Colonic mucosa (tissue), 4 donors: Measurements from ENCODE around the gene OTP. TPM values are rescaled to one million over a fixed set of nuclear protein-coding genes. Genes with fewer than 3 reads are reported as not detected.

Source experiments
- DNase-seq: peaks from one replicate; pipeline ENCODE4 v3.0.0-alpha.2; 2020
- H3K27ac ChIP-seq: fragments of 200-600 bp; one replicate; pipeline ENCODE4 v1.8.0; 2021
- H3K27me3 ChIP-seq: fragments of 200-600 bp; one replicate; pipeline ENCODE4 v1.8.0; 2021
- H3K36me3 ChIP-seq: fragments of 200-600 bp; one replicate; pipeline ENCODE4 v1.8.0; 2021
- H3K4me1 ChIP-seq: fragments of 200-600 bp; one replicate; pipeline ENCODE4 v1.8.0; 2021; ENCODE audit warnings: mild to moderate bottlenecking
- H3K4me3 ChIP-seq: fragments of 200-600 bp; one replicate; pipeline ENCODE4 v1.8.0; 2021
- H3K9ac ChIP-seq, 2 donors: one replicate each; pipeline ENCODE4 v1.7.0; 2013; ENCODE audit warnings: control low read depth in 2 of 2, low read depth in 2 of 2, low read length in 2 of 2
- H3K9me3 ChIP-seq: fragments of 200-600 bp; one replicate; pipeline ENCODE4 v1.8.0; 2021
- CTCF ChIP-seq: fragments of 200-600 bp; IDR thresholded peaks from one replicate; pipeline ENCODE4 v1.8.0; 2022; ENCODE audit warnings: antibody characterized with exemption, mild to moderate bottlenecking
- intact Hi-C: fragments of 100-400 bp; cut with DNase I; formaldehyde crosslinking; loops from one replicate; pipeline ENCODE4 v1.14.1; 2022
- total RNA-seq, 2 donors: library from RNA; stranded (reverse); fragmentation: NEBNext Ultra II Directional in 1 of 2; extraction: Animal tissue kit (Norgen Biotek cat#: 25700) in 1 of 2; gene quantifications; one replicate each; pipeline ENCODE4 v1.2.1, GENCODE V29; 2021
- donor health status: healthy.
- donor health status: DM: no; HTN: no; CAD: no.
- donor health status: DM: no; HTN: no; CAD: no.

The OTP gene
- total RNA-seq, 2 donors from 2014 or later = not detected

GRCh38 chr5:77662635-77663034 is 24.1 kb upstream of the OTP start:
- Histone ChIP-seq H3K4me3 (no peak overlapping the region), H3K27ac (no peak overlapping the region), H3K27me3 (no peaks in the 10 kb centered on the region), H3K9ac (no peak overlapping the region), H3K4me1 (no peaks in the 10 kb centered on the region), H3K9me3 (no peaks in the 10 kb centered on the region), H3K36me3 (no peaks in the 10 kb centered on the region)
- intact Hi-C loops = no loop called here
- no peak for TF ChIP-seq CTCF
- no peak for DNase-seq

GRCh38 chr5:77658662-77659061 is 20.1 kb upstream of the OTP start:
- no peak for DNase-seq
- Histone ChIP-seq H3K4me3 (no peak overlapping the region), H3K27ac (no peak overlapping the region), H3K27me3 (no peaks in the 10 kb centered on the region), H3K9ac (no peak overlapping the region), H3K36me3 (no peaks in the 10 kb centered on the region), H3K4me1 (no peaks in the 10 kb centered on the region), H3K9me3 (no peaks in the 10 kb centered on the region)
- TF ChIP-seq CTCF = no peak
- intact Hi-C loops = no loop called here

- intact Hi-C loops = no loop called here
- DNase-seq = no peak
- Histone ChIP-seq H3K4me3 (no peak overlapping the region), H3K9ac (no peak overlapping the region), H3K36me3 (no peaks in the 10 kb centered on the region), H3K4me1 (no peaks in the 10 kb centered on the region), H3K9me3 (no peaks in the 10 kb centered on the region), H3K27ac (no peak overlapping the region), H3K27me3 (peaks cover 5% of the 10 kb centered on the region)
- TF ChIP-seq CTCF = no peak
Observed at GRCh38 chr5:77651343-77651742, 12.8 kb upstream of the OTP start.

DNA sequence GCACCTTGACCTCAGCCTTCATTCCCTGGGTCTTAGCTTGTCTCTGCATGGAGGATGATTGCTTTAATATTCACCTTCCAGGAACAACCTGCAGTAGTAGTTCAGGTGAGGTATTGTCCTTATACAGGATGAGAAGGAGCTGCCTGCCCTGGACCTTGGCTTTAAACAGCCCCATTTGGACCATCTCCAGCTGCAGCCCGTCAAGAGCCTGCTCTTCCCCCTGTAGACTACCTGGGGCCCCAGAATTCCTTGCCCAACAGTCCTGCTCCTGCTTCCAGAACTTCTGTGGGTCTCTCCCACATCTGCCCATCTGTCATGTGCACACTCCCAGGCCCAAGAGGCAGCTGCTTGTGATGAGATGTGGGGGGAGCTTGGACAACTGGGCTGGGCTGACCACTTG is 12.2 kb upstream of the OTP start:
- Histone ChIP-seq H3K27me3 (peaks cover 11% of the 10 kb centered on the region), H3K4me1 (no peaks in the 10 kb centered on the region), H3K36me3 (no peaks in the 10 kb centered on the region), H3K4me3 (no peak overlapping the region), H3K9me3 (no peaks in the 10 kb centered on the region), H3K27ac (no peak overlapping the region), H3K9ac (no peak overlapping the region)
- no peak for TF ChIP-seq CTCF
- no peak for DNase-seq
- intact Hi-C loops = no loop called here

GRCh38 chr5:77649776-77650175 is 11.3 kb upstream of the OTP start:
- no peak overlapping the region for H3K27ac ChIP-seq
- H3K9ac ChIP-seq = no peak overlapping the region
- no peaks in the 10 kb centered on the region for H3K36me3 ChIP-seq
- DNase-seq = no peak
- H3K4me1 ChIP-seq = no peaks in the 10 kb centered on the region
- H3K9me3 ChIP-seq = no peaks in the 10 kb centered on the region
- peaks cover 14% of the 10 kb centered on the region for H3K27me3 ChIP-seq
- TF ChIP-seq CTCF = no peak
- no peak overlapping the region for H3K4me3 ChIP-seq
- intact Hi-C loops = no loop called here
